T-helper 1 cell (primary cell): ENCODE results near the gene CTRL.
"Not testable (repeated sequence)": the region's sequence is repeated elsewhere in the genome, so short reads cannot be mapped to it uniquely, and the experiment has no call there.

Experiments
- DNase-seq, 5 donors: peaks; one replicate each; pipeline ENCODE4 v3.0.0-alpha.2; 2012 to 2020

Gene CTRL

DNA sequence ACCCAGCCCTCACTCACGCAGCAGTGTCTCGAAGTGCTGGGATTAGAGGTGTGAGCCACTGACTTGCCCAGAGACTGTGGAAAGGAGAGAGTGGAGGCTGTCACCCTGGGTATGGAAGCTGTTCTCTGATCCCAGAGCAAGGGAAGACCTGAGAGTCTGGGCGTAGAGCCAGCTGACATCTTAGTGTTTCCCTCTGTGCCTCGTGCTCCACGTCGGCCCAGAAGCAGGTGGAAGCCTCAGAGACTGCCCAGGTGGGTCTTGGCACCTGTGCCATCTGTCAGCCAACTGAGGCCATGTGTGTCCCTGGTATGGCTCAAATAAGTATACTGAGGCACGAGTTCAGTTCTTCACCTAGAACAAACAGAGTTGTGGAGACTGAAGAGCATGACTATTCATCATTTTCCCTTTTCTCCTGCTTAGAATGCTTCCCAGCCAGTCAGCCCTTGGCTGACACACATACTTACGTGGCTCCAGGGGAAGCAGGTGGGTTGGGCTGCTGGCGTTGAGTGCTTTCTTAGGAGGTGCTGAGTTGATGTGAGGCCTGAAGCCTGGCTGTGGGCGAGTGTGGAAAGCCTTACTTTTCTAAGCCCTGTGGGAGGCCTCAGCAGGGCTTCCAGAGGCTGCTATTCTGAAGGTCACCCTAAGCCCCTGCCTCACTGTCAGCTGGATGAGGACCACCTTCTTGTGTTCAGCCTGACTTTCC lies 8.1 kb downstream of the CTRL start:
- DNase-seq = no peak

DNA sequence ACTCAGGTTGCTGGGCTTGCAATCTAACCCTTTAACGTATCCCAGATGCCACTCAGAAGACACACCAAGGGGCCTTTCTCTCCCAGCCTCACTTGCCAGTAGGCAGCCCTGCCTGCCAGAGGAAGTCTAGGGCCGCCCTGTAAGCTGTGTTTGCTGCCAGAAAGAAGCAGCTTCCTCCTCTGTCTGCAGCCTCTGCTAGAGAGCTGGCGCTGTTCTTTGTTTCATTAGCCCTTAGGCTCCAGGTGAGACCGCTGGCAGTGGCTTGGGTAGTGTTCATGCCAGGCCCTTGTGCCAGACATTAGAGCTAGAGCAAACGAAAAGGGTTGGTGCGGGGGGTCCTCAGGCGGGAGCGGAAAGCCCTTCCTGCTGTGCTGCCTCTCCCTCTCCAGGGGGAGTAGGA lies 8.9 kb downstream of the CTRL start:
- DNase-seq = no peak

DNA sequence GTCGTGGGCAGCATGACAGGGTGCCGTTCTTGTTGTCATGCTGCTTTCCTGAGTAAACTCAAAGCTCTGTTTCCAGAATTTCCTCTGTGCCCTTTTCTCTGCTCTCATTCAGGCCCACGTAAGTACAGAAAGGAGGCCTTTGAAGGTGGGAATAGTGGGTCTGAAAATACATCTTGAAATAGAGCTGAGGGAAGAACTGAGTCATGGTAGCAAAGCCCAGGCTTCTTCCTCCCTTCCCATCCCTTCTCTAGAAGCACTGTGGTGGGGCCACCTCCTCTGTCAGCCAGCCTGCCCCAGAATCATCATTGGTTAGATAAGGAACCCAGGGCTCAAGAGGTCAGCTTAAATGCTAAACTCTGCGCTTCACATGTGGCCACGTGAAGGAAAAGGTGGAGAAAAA lies 9.4 kb downstream of the CTRL start:
- no peak for DNase-seq

DNA sequence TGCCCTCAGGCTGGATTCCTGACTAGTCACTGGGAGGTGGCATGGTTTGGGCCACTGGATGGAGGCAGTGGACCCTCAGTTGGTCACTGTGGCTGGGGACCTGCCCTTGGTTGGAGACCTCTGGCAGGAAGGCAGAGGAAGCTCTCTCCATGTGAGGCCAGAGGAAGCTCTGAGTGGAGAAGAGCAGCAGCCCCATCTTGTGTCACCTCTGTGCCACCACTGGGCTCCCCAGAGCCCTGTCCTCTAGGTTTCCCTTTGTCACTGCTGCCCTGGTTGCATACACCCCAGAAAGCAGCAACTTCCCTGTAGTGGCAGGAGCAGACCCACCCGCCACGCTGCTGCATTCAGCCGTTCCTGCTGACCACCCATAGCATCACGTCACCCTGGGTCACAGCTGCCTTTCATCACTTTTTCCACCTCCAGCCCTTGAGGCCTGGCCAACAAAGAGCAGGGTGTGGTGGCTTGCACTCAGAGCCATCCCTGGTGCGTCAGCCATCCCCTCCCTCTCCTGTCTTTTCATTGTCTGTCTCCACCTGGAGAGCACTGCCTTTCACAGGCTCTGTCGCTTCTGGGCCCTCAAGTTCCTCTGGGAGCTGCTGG lies 11.9 kb downstream of the CTRL start:
- no peak for DNase-seq

DNA sequence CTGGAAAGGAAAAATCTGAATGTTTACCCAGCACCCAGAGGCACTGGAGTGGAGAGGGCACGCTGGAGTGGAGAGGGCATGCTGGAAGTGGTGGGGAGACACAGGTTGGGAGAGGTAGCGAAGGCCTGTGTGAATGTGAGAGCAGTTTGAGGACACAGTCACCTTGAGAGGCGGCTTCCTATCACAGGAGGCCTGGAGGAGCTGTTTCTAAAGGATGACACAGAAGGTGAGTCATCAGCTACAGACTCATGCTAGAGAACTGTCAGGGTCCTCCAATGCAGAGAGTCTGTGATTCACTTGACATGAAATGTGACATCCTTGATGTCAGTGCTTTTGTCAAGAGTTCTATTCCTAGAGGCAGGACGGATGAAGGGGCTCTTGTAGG lies 13.8 kb downstream of the CTRL start:
- peak in 1 of 5 donors; percentile 57 for DNase-seq

DNA sequence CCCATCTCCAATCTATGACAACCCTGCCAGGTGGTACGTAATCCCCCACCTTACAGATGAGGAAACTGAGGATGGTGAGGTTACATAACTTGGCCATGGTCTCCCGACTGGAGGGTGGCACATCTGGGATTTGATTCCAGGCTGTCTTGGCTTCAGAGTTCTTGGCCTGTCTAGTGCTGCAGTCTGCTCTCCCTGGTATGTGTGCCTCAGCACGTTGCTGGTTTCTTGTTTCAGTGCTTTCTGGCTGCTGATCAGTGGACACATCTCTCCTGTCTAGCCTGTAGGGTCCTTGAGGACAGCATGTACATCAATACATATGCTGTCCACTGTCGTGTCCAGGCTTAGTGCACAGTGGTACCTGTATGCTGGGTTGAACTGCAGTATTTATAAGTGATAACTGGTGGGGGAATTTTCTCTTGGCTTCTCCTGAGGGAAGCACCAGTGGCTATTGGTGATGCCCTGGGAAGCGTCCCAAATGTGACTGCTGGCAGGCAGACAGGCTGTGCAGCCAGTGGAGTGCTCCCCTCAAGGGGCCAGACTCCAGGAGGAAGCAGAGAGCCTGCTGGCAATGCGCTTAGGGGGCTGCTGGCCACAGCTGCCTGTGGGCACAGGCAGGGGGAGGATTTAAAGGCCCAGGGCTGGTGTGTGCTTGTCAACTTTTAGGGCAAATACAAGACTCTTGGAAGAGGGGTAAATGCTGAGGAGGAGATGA lies 14.4 kb downstream of the CTRL start:
- DNase-seq = no peak

DNA sequence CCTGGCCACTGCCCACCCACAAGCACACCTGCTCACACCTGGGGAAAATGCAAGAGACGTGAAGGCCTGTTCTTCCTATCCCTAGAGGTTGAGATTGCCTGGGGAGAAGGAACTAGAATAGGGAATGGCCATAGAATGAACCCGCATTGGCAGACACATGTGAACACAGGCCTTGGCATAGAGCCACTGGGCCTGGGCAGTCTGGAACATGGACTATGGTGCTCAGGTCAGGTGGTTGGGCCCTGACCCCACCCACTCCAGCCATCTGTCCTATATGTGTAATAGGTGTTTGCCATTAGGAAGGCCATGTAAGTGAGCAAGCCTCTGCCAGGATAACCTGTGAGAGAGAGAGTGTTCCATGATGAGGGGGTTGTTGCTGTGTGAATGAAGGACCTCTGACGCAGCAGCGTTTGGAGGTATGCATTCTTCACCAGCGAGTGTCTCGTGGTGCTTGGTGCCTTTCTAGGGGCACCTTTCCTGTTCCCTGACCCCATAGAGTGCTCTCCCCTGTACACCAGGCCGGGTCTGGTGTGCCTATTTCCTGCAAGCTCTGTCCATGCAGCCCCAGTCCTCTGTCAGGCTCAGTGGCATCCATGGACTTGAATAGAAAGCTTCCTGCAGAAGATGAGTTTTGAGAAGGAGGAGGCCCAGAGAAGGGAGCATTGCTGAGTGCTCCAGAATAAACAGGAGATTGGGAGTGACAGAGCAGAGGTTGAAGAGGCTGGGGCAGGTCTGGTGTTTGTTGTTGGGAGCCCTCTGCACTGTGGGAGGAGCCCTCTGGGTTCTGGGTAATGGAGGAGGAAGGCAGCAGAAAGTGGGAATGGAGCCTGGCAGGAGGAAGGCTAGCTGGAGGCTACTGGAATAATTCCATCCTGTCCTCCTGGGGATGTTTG lies 15.6 kb downstream of the CTRL start:
- no peak for DNase-seq

DNA sequence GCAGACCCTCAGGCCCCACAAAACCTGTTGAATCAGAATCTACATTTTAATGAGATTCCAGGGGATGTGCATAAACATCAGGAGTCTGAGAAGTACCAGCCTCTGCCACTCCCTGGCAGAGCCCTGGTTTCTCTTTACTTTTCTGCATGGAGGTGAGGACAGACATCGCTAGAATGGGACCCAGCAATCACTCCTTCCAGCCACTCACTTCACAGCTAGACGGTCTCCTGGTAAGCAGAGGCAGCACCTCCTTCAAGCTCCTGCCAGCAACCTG lies 16.2 kb downstream of the CTRL start:
- DNase-seq = not testable (repeated sequence)

DNA sequence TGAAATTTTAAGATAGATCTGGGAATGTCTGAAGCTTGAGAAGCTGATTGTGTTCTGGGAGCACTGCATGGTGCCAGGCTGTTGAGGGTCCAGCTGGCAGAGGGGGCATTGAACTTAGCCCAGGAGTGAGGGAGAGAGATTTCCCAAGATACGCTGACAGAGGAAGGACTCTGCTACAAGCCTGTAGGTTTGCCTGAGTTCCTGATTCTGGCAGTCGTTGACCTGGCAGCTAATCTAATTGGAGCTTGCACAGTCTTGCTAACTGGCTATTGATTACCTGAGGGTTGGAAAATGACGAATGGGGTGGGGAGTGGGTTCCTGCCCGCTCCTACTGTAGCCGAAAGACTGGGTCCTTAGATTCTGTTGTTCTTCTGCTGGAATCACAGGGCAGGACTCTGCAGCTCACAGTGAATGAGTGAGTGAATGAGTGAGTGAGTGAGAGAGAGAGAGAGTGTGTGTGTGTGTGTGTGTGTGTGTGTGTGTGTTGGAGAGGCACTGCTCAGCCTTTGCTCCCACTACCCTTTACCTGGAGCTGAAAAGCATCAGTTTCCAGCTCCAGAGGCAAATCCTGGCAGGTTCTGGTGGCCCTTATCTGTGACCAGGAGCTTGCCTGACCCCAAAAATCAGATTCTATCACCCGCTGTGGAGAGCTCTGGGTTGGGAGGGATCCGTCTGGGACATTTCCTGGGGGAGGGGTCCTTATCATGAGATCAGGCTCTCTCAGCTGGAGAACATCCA lies 16.7 kb downstream of the CTRL start:
- no peak for DNase-seq

DNA sequence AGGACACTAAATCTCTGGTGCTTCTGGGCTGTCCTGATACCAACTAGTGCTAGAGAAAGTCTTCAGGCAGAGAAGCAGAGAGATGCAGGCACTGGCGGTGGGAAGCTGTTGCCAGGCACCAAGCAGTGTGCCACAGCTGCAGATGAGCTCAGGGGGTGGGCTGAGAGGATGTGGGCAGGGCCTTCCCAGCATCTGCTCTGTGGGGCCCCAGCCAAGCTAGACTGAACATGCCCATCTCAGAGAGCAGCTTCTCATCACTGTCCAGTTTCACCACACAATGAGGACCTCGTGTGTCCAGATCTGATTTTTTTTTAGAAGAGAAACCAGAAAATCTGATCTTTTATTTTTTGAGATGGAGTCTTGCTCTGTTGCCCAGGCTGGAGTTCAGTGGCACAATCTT lies 21.5 kb downstream of the CTRL start:
- peak in 1 of 5 donors; percentile 75 for DNase-seq

DNA sequence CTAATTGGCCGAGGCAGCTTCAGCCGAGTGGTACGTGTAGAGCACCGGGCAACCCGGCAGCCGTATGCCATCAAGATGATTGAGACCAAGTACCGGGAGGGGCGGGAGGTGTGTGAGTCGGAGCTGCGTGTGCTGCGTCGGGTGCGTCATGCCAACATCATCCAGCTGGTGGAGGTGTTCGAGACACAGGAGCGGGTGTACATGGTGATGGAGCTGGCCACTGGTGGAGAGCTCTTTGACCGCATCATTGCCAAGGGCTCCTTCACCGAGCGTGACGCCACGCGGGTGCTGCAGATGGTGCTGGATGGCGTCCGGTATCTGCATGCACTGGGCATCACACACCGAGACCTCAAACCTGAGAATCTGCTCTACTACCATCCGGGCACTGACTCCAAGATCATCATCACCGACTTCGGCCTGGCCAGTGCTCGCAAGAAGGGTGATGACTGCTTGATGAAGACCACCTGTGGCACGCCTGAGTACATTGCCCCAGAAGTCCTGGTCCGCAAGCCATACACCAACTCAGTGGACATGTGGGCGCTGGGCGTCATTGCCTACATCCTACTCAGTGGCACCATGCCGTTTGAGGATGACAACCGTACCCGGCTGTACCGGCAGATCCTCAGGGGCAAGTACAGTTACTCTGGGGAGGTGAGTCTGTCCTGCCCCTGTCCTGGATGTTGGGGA lies 22.5 kb downstream of the CTRL start:
- DNase-seq = no peak

DNA sequence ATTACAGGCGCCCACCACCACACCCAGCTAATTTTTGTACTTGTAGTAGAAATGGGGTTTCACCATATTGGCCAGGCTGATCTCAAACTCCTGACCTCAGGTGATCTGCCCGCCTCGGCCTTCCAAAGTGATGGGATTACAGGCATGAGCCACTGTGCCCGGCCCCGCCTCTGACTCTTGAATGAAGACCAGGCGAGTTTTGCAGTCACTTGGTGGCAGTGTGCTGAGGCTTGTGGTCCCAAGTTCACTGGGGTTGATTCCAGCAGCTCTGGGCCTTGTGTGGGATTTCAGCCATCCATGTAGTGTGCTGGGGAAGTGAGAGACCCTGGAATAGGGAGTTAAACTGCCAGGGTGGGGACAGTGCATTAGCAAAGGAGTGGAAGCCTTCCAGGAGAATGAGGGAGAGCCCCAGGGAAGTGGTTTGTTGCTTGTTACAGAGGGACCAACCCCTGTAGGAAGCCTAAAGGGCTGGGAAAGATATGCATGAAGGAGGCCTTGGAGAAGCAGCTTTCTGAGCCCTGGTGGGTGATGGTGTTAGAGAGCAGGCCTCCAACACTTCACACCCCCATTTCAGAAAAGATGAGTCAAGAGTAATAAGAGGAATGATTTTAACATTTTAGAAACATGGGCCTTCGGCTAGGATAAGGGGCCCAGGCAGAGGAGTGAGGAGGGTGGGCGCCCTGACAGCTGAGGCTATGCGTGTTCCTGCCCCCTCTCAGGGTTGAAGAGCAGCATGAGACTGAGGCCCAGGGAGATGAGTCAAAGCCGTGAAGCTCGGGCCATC lies 24.1 kb downstream of the CTRL start:
- DNase-seq = no peak

DNA sequence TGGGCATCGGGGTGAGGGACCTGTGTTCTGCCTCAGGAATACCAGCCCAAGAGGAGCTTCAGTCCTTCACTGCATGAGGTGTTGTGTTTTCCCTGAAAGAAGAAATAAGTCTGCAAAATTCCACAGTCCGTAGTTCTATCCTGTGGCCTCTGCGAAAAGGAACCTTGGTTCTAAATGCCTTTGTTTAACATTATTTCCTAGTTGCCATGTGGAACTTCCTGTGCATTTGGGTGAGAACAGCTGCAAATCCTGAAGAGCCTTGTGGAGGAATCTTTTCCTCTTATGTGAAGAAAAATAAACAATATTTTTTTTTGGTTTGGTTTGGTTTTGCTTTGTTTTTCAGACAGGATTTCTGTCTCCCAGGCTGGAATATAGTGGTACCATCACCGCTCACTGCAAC lies 28.8 kb downstream of the CTRL start:
- no peak for DNase-seq

DNA sequence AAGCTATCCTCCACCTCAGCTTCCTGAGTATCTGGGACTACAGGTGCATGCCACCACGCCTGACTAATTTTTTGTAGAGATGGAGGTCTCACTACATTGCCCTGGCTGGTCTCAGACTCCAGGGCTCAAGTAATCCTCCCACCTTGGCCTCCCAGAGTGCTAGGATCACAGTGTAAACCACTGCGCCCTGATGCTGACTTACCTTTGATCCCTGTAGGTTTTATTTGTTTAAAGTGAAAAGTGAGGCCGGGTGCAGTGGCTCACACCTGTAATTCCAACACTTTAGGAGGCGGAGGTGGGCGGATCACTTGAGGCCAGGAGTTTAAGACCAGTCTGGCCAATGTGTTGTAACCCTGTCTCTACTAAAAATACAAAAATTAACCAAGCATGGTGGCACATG lies 29.9 kb downstream of the CTRL start:
- no peak for DNase-seq

DNA sequence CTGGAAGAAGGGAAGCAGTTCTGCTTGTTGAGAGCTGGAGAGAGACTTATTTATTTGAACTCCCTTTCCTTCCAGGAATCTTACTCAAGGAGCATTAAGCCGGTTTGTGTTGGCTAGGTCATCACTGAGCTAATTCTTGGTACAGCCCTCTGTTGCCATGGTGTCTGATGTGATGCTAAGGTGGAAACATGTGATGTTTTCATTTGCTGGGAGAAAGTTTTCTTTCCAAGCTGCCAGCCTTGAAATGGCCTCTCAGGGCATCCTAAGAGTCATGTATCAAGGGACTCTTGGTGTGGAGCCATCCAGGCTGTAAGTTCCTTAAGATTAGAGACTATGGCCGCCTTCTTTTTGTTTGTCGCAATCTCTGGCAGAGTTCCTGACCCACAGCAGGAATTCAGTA lies 34.4 kb downstream of the CTRL start:
- DNase-seq = no peak

DNA sequence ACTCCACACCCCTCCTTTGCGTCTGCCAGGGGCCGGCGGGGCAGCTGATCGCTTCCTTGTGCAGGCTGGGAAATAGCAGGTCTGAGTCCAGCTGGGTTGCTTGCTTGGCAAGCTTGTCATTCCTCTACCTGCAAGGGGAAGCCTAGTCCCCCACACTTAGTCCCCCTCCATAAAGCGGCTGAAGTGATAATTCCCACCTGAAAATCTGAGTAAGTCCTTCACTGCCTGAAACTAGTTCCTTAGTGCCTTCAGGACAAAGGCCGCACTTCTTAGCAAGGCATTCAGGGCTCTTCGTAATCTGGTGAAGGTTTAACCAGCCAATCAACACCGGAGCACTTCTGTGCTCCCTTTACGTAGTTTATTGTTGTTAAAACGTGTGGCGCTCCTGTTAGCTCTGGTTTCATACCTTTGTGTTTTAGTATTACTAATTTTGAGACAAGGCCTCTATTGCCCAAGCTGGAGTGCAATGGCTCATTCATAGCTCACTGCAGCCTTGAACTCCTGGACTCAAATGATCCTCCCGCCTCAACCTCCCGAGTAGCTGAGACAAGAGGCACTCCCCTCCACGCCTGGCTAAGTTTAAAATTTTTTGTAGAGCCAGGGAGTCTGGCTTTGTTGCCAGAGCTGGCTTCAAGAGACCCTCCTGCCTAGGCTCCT lies 37.8 kb downstream of the CTRL start:
- no peak for DNase-seq

DNA sequence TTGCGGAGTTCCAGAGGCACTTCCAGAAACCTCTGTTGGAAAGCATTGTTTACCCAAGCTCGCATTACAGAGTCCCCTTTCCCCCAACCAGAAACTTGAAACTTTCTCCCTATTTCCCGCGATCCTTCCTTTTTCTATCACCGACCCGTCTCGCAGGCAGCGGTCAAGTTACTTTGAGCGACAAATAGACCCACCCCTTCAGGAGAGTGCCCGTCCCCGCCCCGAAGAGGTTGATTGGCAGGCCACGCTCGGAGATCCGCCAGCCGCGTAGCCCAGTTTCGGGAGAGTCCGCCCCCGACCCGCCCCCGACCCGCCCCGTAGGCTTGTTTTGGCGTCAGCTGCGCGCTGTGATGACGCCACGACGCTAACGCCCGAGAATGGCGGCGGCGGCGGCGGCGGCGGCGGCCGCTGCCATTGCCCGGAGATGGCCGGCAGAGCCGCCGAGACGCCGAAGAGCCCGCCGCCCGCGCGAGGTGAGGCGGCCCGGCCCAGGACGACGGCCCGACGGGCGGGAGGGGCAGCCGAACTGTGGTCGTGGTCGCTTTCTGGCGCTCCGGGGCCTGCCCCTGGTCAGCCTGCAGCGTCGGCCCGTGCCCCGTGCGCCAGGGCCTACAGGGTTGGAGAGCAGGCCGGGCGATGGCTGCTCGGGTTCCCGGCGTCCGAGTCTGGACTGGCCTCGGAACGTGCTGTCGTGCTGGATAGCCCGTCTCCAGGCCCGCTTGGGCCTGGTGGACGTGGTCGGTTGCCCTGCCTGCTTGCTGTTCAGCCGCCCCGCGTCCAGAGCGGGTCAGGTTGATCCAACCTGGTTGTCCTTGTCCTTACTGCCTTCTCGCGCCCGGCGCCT lies 38.5 kb downstream of the CTRL start, which contains the start of gene PSKH1:
Gene PSKH1 (plus strand): TSS at position 356 of the 844 bp plus-strand sequence. CDS start 15,496 bp downstream, outside the sequence.
- peak; percentile 89 to 95 (median 92) for DNase-seq

DNA sequence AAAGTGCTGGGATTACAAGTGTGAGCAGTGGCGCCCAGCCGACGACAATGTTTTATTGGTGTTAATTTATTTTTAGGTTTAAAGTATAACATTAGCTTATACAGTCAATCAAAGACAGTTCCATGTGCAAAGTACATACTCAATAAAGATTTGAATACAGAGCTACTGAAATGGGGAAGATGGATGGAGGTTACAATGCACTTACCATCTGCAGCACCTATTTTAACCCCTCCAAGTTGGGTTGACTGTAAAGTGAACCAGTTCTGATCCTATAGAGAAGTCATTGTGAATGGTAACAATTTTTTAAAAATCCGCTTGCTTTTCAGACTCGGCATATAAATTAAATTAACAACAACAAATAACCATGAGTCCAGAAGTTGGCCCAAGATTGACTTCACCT lies 39.3 kb downstream of the CTRL start:
- DNase-seq = no peak

DNA sequence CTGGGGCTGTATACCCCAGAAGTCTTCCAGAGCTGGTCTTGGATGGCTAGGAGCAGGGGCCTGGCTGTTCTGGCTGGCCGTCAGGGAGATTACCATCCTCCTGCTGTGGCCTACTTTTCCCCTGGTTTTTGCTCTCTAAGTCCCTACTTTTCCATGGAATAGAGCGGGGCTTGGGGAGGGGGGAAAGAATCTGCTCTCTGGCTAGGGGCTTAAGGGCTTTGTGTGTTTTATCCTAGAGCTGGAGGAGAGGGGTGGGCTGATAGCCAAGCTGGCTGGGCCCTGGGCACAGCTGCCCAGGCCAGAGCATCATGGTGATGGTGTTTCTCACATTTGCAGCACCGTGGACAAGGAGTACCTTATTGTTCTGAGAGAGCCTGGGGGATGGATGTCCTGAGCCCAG lies 43.3 kb downstream of the CTRL start:
- no peak for DNase-seq

DNA sequence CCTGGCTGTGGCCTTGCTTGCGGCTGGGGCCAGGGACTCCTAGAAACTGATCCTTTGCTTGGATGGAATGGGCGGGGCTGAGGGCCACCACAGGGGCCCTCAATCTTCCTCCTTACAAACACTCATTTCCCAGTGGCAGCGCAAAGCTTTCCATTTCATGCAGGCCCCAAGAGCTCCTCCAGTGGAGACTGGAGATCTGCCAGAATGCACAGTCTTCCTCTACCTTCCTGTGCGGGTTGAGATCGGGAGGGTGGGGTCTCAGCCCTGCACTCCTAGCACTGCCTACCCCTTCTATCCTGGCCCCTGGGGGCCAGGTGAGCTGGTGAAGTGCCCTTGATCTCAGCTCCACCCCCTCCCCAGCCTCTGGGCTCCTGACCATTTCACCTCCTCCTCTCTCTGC lies 45.3 kb downstream of the CTRL start:
- no peak for DNase-seq
